ENCODE measurements around the gene PKNOX1.

DNA sequence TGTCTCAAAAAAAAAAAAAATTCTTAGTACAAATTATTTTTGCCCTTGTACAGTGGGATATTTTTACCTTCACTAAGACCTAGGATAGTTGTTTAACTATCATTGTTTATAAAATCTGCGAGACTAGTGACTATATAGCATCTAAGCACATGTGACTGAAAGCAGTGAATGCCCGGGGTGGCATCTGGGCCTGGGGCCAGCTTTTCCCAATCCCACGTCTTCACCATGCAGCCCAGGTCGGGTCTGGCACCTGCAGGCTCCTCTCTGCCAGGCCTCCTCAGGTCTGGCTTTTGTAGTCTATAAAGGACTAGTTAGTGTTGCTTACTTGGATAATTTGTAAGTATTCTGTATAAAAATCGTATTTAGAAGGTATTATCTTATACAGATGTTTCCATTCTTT is 60.5 kb downstream of the PKNOX1 start:
- TF ChIP-seq FOXJ3 (CRISPR knock-in tag; IDR thresholded peaks at IDR 0.05), result no peak
- no peak for TF ChIP-seq MTA1 (IDR thresholded peaks at IDR 0.05; ENCODE audit: borderline replicate concordance)
- no peak for TF ChIP-seq CTCF (IDR thresholded peaks at IDR 0.05 in 2 of 3, conservative IDR thresholded peaks at IDR 0.05 in 1 of 3; ENCODE audit: insufficient read depth in 2 of 3, low read depth in 1 of 3, low read length in 3 of 3)
- TF ChIP-seq POLR2AphosphoS5 (IDR thresholded peaks at IDR 0.05; ENCODE audit: control insufficient read depth, insufficient read depth, low read depth, low read length), result no peak

Data from K562 (cell line).